ENCODE data around the gene ZNF648. TPM values are rescaled to one million over a fixed set of nuclear protein-coding genes. Genes with fewer than 3 reads are reported as not detected.

The ZNF648 gene
- total and polyA plus RNA-seq, 2 of the 4 experiments (the other 2 are of a cell fraction), result not detected

DNA sequence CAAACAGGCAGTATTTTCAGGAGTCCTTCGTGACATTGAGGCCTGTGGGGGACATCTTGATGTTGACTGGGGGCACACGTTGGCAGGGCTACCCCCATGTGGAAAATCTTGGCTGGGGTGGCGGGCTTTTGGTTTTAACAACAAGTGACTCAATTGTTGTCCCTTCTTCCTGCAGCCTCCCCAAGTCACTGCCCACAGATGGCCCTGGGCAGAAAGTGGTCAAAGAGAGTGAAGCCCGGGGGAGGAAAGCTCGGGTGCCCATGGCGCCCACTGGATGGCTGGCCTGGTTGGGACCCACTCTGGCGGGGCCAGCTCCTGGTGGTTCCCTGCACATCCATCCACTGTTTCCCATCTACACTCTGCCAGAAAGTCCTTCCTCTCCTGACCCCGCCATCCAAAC lies 24.6 kb upstream of the ZNF648 start:
- POLR2A ChIA-PET (ENCODE audit: unreplicated experiment), result no interaction called here

More for the DNA sequence above, 24.6 kb upstream of the ZNF648 start:
- Histone ChIP-seq H3K9me3 (ENCODE audit: control insufficient read depth, insufficient read depth, low read length) (no peaks in the 10 kb centered on the region), H3K36me3 (ENCODE audit: control insufficient read depth, insufficient read depth, low read length) (no peaks in the 10 kb centered on the region), H3K9me1 (ENCODE audit: insufficient read depth, low read length) (no peaks in the 10 kb centered on the region), H3K27ac (ENCODE audit: insufficient read depth, low read length) (no peak overlapping the region), H4K8ac (ENCODE audit: low read depth in 2 of 2, low read length in 2 of 2) (no peak overlapping the region), H2AK5ac (ENCODE audit: low read depth, low read length) (no peak overlapping the region), H2BK20ac (ENCODE audit: low read depth, low read length) (no peak overlapping the region), H3K14ac (replicated peaks; ENCODE audit: low read depth, low read length) (no peak overlapping the region), H3K4ac (ENCODE audit: low read depth, low read length) (no peak overlapping the region), H3K56ac (ENCODE audit: extremely low read depth, insufficient read depth, low read length) (no peak overlapping the region), H2AFZ (replicated peaks; ENCODE audit: low read length, poor library complexity) (peak overlapping the region; percentile 32), H3K27me3 (ENCODE audit: control insufficient read depth, insufficient read depth, low read length) (no peaks in the 10 kb centered on the region), H2BK5ac (ENCODE audit: low read depth, low read length, poor library complexity, severe bottlenecking) (no peak overlapping the region), H4K5ac (ENCODE audit: low read depth, low read length) (no peak overlapping the region), H4K91ac (ENCODE audit: insufficient read depth, low read depth, low read length) (no peak overlapping the region), H2AK9ac (replicated peaks; ENCODE audit: low read depth, low read length, poor library complexity) (no peak overlapping the region), H3K4me3 (ENCODE audit: insufficient read depth, low read depth, low read length) (no peak overlapping the region), H3K18ac (ENCODE audit: low read depth, low read length) (no peak overlapping the region), H2BK120ac (ENCODE audit: low read depth, low read length) (no peak overlapping the region), H4K20me1 (ENCODE audit: insufficient read depth, low read length) (no peaks in the 10 kb centered on the region), H3K4me1 (ENCODE audit: control insufficient read depth, insufficient read depth, low read length) (no peaks in the 10 kb centered on the region), H3K79me1 (ENCODE audit: low read depth in 1 of 2, low read length in 2 of 2) (no peaks in the 10 kb centered on the region), H3K23ac (ENCODE audit: low read depth, low read length) (no peak overlapping the region), H3K4me2 (ENCODE audit: low read depth, low read length) (no peak overlapping the region), H2BK15ac (ENCODE audit: low read depth, low read length) (no peak overlapping the region), H3K9ac (ENCODE audit: low read depth, low read length) (no peak overlapping the region)
- dilution Hi-C loops (cut with HindIII; ENCODE audit: low sequenced_read_pairs, unreplicated experiment) (no loop called here), in situ Hi-C loops (cut with MboI; ENCODE audit: low sequenced_read_pairs) (loop anchor here (10.0 to 25.0 kb wide), 3 partner anchors 309 to 701 kb away; partner anchors contain the start of genes GLUL and NPL), intact Hi-C loops (cut with micrococcal nuclease) (loop anchor here (5.0 to 10.0 kb wide), 2 partner anchors 509 to 701 kb away; partner anchors contain the start of gene NPL)
- TF ChIP-seq MAZ (IDR thresholded peaks at IDR 0.05; ENCODE audit: borderline replicate concordance, low read depth, low read length), result no peak
- TF ChIP-seq CHD1 (IDR thresholded peaks at IDR 0.05; ENCODE audit: low read depth, low read length), result no peak
- no peak for TF ChIP-seq CEBPB (IDR thresholded peaks at IDR 0.05; ENCODE audit: low read depth, low read length)
- CTCF ChIA-PET, result interaction anchor here (1.4 kb wide), 1 partner anchor 311 kb away, joined by 5 read pairs; no protein-coding TSS in a partner anchor
- ATAC-seq (ENCODE audit: low read depth) (no peak), DNase-seq (no peak)
- WGBS, 2 experiments (ENCODE audit: extremely low coverage in 2 of 2, insufficient read length in 1 of 2), result 72% methylated on average over 2 of the region's 8 CpGs; no CpG with 5 or more reads in 1 of the 2 experiments
- no TSS peak for BruUV-seq (replicated peaks)
